ENCODE measurements around the gene ZNFX1.

ZNFX1 gene

GRCh38 chr20:49281913-49282467, 4.1 kb upstream of the ZNFX1 start:
- TF ChIP-seq, protein P1, sequence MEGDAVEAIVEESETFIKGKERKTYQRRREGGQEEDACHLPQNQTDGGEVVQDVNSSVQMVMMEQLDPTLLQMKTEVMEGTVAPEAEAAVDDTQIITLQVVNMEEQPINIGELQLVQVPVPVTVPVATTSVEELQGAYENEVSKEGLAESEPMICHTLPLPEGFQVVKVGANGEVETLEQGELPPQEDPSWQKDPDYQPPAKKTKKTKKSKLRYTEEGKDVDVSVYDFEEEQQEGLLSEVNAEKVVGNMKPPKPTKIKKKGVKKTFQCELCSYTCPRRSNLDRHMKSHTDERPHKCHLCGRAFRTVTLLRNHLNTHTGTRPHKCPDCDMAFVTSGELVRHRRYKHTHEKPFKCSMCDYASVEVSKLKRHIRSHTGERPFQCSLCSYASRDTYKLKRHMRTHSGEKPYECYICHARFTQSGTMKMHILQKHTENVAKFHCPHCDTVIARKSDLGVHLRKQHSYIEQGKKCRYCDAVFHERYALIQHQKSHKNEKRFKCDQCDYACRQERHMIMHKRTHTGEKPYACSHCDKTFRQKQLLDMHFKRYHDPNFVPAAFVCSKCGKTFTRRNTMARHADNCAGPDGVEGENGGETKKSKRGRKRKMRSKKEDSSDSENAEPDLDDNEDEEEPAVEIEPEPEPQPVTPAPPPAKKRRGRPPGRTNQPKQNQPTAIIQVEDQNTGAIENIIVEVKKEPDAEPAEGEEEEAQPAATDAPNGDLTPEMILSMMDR (conservative IDR thresholded peaks at IDR 0.05; ENCODE audit: low read depth, low read length), result no peak
- Histone ChIP-seq H4K20me1 (ENCODE audit: insufficient read depth) (peaks cover 68% of the 10 kb centered on the region), H3K36me3 (ENCODE audit: insufficient read depth) (peaks cover 79% of the 10 kb centered on the region), H3K79me2 (ENCODE audit: insufficient read depth, low read depth) (peaks cover 87% of the 10 kb centered on the region), H3K9ac (no peak overlapping the region), H3K27ac (no peak overlapping the region), H3K4me3 (IDR thresholded peaks at IDR 0.05; ENCODE audit: insufficient read depth, low read depth, low read length) (no peak overlapping the region), H3K4me1 (ENCODE audit: low read depth, poor library complexity, severe bottlenecking) (peaks cover 49% of the 10 kb centered on the region), H3K4me2 (peak overlapping the region; percentile 62; the same call in 1 of the 2 replicates), H2AFZ (ENCODE audit: low read depth) (no peak overlapping the region), H3K27me3 (ENCODE audit: insufficient read depth, low read depth) (no peaks in the 10 kb centered on the region)

GRCh38 chr20:49281059-49281912, 3.4 kb upstream of the ZNFX1 start:
- Histone ChIP-seq H3K27me3 (ENCODE audit: insufficient read depth, low read depth) (no peaks in the 10 kb centered on the region), H3K79me2 (ENCODE audit: insufficient read depth, low read depth) (peaks cover 87% of the 10 kb centered on the region), H4K20me1 (ENCODE audit: insufficient read depth) (peaks cover 61% of the 10 kb centered on the region), H3K36me3 (ENCODE audit: insufficient read depth) (peaks cover 72% of the 10 kb centered on the region), H3K4me3 (IDR thresholded peaks at IDR 0.05; ENCODE audit: insufficient read depth, low read depth, low read length) (no peak overlapping the region), H3K4me1 (ENCODE audit: low read depth, poor library complexity, severe bottlenecking) (peaks cover 56% of the 10 kb centered on the region), H3K4me2 (peak overlapping the region; percentile 62), H3K27ac (peak overlapping the region; percentile 78; the same call in 1 of the 2 replicates), H3K9ac (no peak overlapping the region), H2AFZ (ENCODE audit: low read depth) (no peak overlapping the region)
- TF ChIP-seq, protein P1 (conservative IDR thresholded peaks at IDR 0.05; ENCODE audit: low read depth, low read length), result no peak

DNA sequence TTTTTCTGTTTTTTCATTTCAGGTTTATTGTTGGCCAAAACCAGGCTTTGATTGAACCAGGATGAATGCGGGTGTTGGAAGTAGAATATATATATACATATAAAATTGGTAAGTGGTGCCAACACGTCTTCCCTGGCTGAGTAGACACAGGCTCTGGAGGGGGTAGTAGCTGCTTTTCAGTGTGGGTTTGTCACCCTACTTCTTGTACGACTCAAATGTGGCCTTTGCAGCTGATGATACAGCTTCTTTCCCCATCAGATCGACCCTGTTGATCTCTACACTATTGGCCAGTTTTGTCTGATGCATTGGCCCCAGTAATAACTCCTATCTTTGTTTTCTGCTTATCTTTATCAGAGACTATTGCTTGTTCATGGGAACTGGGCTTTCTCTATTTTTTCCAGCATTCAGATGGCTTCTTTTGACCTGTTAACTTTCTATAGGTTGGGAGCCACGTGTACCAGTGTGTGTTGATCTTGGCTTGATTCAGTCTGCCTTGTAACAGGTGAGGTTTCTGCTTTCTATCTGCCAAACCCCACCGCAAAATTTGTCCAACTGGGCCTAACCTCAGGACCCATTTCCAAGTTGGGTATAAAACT, 2.7 kb upstream of the ZNFX1 start:
- no peak overlapping the region for H3K4me3 ChIP-seq (IDR thresholded peaks at IDR 0.05; ENCODE audit: insufficient read depth, low read depth, low read length)
- no peaks in the 10 kb centered on the region for H3K27me3 ChIP-seq (ENCODE audit: insufficient read depth, low read depth)
- H3K27ac ChIP-seq, result peak overlapping the region; percentile 78; the same call in 1 of the 2 replicates
- H3K79me2 ChIP-seq (ENCODE audit: insufficient read depth, low read depth), result peaks cover 87% of the 10 kb centered on the region
- H3K4me1 ChIP-seq (ENCODE audit: low read depth, poor library complexity, severe bottlenecking), result peaks cover 60% of the 10 kb centered on the region
- H3K36me3 ChIP-seq (ENCODE audit: insufficient read depth), result peaks cover 65% of the 10 kb centered on the region
- no peak overlapping the region; the same call in 1 of the 2 replicates for H3K9ac ChIP-seq
- peaks cover 53% of the 10 kb centered on the region for H4K20me1 ChIP-seq (ENCODE audit: insufficient read depth)
- no peak overlapping the region for H2AFZ ChIP-seq (ENCODE audit: low read depth)
- peak overlapping the region; percentile 62 for H3K4me2 ChIP-seq
- TF ChIP-seq, protein P1 (conservative IDR thresholded peaks at IDR 0.05; ENCODE audit: low read depth, low read length), result no peak

DNA sequence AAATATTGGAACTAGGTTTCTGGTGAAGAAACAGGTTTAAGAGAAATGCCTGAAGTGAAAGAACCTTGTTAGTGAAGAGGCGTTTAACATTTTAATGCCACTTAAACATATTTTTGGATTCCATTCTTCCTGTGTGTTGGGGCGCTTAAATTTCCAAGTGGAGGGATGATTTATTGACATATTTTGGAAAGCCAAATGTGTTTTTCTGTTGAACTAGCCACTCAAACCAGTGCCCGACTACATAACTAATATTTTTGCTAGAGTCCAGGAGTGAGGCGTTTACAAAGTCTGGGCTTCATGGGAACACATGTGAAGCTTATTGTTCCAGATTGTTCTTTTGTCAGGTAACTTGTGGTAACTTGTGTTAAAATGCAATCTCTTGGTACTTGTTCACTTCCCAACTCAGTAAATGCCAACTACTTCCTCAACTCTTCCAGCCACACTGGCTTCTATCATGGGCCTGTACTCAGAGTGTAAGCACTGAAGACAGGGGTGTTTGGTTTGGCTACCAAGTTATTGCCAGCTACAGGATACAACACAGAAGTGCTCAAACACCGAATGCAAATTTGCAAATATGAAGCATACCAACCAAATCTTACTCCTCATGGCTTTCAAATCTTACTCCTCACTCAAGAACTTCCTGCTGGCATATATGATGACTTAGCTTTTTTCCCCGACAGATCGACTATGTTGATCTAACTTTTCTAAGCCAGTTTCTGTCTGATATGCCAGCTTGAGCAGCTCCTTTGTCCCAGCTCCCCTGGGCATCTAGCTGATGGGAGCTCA, 2.0 kb upstream of the ZNFX1 start:
- Histone ChIP-seq H3K9ac (peak overlapping the region; percentile 92; the same call in 1 of the 2 replicates), H3K4me1 (ENCODE audit: low read depth, poor library complexity, severe bottlenecking) (peaks cover 63% of the 10 kb centered on the region), H4K20me1 (ENCODE audit: insufficient read depth) (peaks cover 46% of the 10 kb centered on the region), H3K27ac (peak overlapping the region; percentile 78), H3K79me2 (ENCODE audit: insufficient read depth, low read depth) (peaks cover 83% of the 10 kb centered on the region), H3K36me3 (ENCODE audit: insufficient read depth) (peaks cover 60% of the 10 kb centered on the region), H2AFZ (ENCODE audit: low read depth) (no peak overlapping the region), H3K27me3 (ENCODE audit: insufficient read depth, low read depth) (no peaks in the 10 kb centered on the region), H3K4me2 (peak overlapping the region; percentile 62), H3K4me3 (IDR thresholded peaks at IDR 0.05; ENCODE audit: insufficient read depth, low read depth, low read length) (no peak overlapping the region)
- TF ChIP-seq, protein P1 (conservative IDR thresholded peaks at IDR 0.05; ENCODE audit: low read depth, low read length), result no peak

Data from KMS-11 (cell line).